ENCODE data around the gene ASTN2. TPM values are rescaled to one million over a fixed set of nuclear protein-coding genes. Genes with fewer than 3 reads are reported as not detected.
A peak's percentile ranks its signal among the peaks of the same experiment; 100 is the strongest.

The ASTN2 gene
- polyA plus RNA-seq, 1 experiment, result 6.6 TPM

- H3K4me3 ChIP-seq (ENCODE audit: low read depth, low read length), result no peak overlapping the region
- CTCF ChIA-PET, result interaction anchor here (0.6 to 1.5 kb wide), 2 partner anchors 11 to 93 kb away, joined by 4 to 6 read pairs; no protein-coding TSS in a partner anchor
- peaks cover 3% of the 10 kb centered on the region for H3K27me3 ChIP-seq (ENCODE audit: control insufficient read depth, insufficient read depth, low read length)
- DNase-seq (ENCODE audit: low read depth, low spot score), result no peak
- POLR2A ChIA-PET, result no interaction called here
- no peak for TF ChIP-seq CTCF (IDR thresholded peaks at IDR 0.05; ENCODE audit: low read depth, low read length)
- H3K9me3 ChIP-seq (ENCODE audit: control insufficient read depth, insufficient read depth, low read length), result no peaks in the 10 kb centered on the region
- H3K27ac ChIP-seq (ENCODE audit: low read depth, low read length), result no peak overlapping the region
Observed at GRCh38 chr9:116471944-116472506, 942.8 kb downstream of the ASTN2 start.

- Histone ChIP-seq H3K27ac (ENCODE audit: low read depth, low read length) (peak overlapping the region; percentile 71), H3K9me3 (ENCODE audit: control insufficient read depth, insufficient read depth, low read length) (no peaks in the 10 kb centered on the region), H3K4me3 (ENCODE audit: low read depth, low read length) (no peak overlapping the region), H3K27me3 (ENCODE audit: control insufficient read depth, insufficient read depth, low read length) (peaks cover 3% of the 10 kb centered on the region)
- CTCF ChIA-PET, result interaction anchor here (0.6 to 1.5 kb wide), 3 partner anchors 10 to 93 kb away, joined by 4 to 6 read pairs (median 4); no protein-coding TSS in a partner anchor
- no peak for TF ChIP-seq CTCF (IDR thresholded peaks at IDR 0.05; ENCODE audit: low read depth, low read length)
- no peak for DNase-seq (ENCODE audit: low read depth, low spot score)
- POLR2A ChIA-PET, result no interaction called here
Observed at GRCh38 chr9:116471093-116471906, 943.6 kb downstream of the ASTN2 start.

GRCh38 chr9:116468793-116469527 is 945.9 kb downstream of the ASTN2 start:
- TF ChIP-seq CTCF (IDR thresholded peaks at IDR 0.05; ENCODE audit: low read depth, low read length), result no peak
- ChIA-PET POLR2A (no interaction called here), CTCF (no interaction called here)
- Histone ChIP-seq H3K9me3 (ENCODE audit: control insufficient read depth, insufficient read depth, low read length) (no peaks in the 10 kb centered on the region), H3K4me3 (ENCODE audit: low read depth, low read length) (no peak overlapping the region), H3K27ac (ENCODE audit: low read depth, low read length) (no peak overlapping the region), H3K27me3 (ENCODE audit: control insufficient read depth, insufficient read depth, low read length) (no peaks in the 10 kb centered on the region)
- no peak for DNase-seq (ENCODE audit: low read depth, low spot score)

GRCh38 chr9:116468369-116468768 is 946.5 kb downstream of the ASTN2 start:
- POLR2A ChIA-PET, result no interaction called here
- TF ChIP-seq CTCF (IDR thresholded peaks at IDR 0.05; ENCODE audit: low read depth, low read length), result no peak

More at GRCh38 chr9:116468369-116468768, 946.5 kb downstream of the ASTN2 start:
- H3K9me3 ChIP-seq (ENCODE audit: control insufficient read depth, insufficient read depth, low read length), result no peaks in the 10 kb centered on the region
- H3K27me3 ChIP-seq (ENCODE audit: control insufficient read depth, insufficient read depth, low read length), result no peaks in the 10 kb centered on the region
- no peak overlapping the region for H3K4me3 ChIP-seq (ENCODE audit: low read depth, low read length)
- no peak overlapping the region for H3K27ac ChIP-seq (ENCODE audit: low read depth, low read length)
- CTCF ChIA-PET, result no interaction called here
- DNase-seq (ENCODE audit: low read depth, low spot score), result no peak

Data from AG04450 (cell line).